H9 (cell line): ENCODE data around the gene PTPN3. TPM values are rescaled to one million over a fixed set of nuclear protein-coding genes. Genes with fewer than 3 reads are reported as not detected.

Experiments used
- DNase-seq: peaks from one replicate; pipeline ENCODE4 v3.0.0-alpha.2; 2017
- H2AFZ ChIP-seq: one replicate; pipeline ENCODE4 v1.6.1; 2013; ENCODE audit warnings: mild to moderate bottlenecking, low read length, control low read depth, moderate library complexity
- H2AK5ac ChIP-seq: 2 replicates; pipeline ENCODE4 v1.6.1; 2013; ENCODE audit warnings: low read length, control low read depth, mixed read lengths; ENCODE audit not compliant: insufficient read length
- H2BK120ac ChIP-seq: one replicate; pipeline ENCODE4 v1.6.1; 2013; ENCODE audit warnings: low read depth, mild to moderate bottlenecking, low read length, control low read depth, inconsistent platforms; ENCODE audit not compliant: poor library complexity, severe bottlenecking
- H2BK12ac ChIP-seq: 2 replicates; pipeline ENCODE4 v1.6.1; 2013; ENCODE audit warnings: low read length, control low read depth, mixed read lengths, low read depth; ENCODE audit not compliant: insufficient read length
- H2BK15ac ChIP-seq: 2 replicates; pipeline ENCODE4 v1.6.1; 2013; ENCODE audit warnings: low read depth, low read length, control low read depth
- H2BK20ac ChIP-seq: one replicate; pipeline ENCODE4 v1.6.1; 2013; ENCODE audit warnings: low read depth, mild to moderate bottlenecking, low read length, control low read depth, inconsistent platforms; ENCODE audit not compliant: poor library complexity, severe bottlenecking
- H2BK5ac ChIP-seq: 2 replicates; pipeline ENCODE4 v1.6.1; 2013; ENCODE audit warnings: low read length, control low read depth, mixed read lengths; ENCODE audit not compliant: insufficient read length
- H3K14ac ChIP-seq: 2 replicates; pipeline ENCODE4 v1.6.1; 2013; ENCODE audit warnings: low read length, control low read depth; ENCODE audit not compliant: insufficient read depth
- H3K18ac ChIP-seq: 2 replicates; pipeline ENCODE4 v1.6.1; 2013; ENCODE audit warnings: low read depth, mild to moderate bottlenecking, mixed read lengths, low read length, control low read depth; ENCODE audit not compliant: insufficient read length
- H3K23ac ChIP-seq: 2 replicates; pipeline ENCODE4 v1.6.1; 2013; ENCODE audit warnings: low read length, control low read depth, mixed read lengths, low read depth; ENCODE audit not compliant: insufficient read length
- H3K23me2 ChIP-seq: 2 replicates; pipeline ENCODE4 v1.6.1; 2013; ENCODE audit warnings: low read depth, mild to moderate bottlenecking, mixed read lengths, low read length, control low read depth; ENCODE audit not compliant: insufficient read length, poor library complexity, severe bottlenecking
- H3K27ac ChIP-seq: 2 replicates; pipeline ENCODE4 v1.5.1; 2013; ENCODE audit warnings: low read length, control low read depth, mixed read lengths, low read depth; ENCODE audit not compliant: insufficient read length
- H3K27me3 ChIP-seq: 2 replicates; pipeline ENCODE4 v1.6.1; 2013; ENCODE audit warnings: low read length, control low read depth, inconsistent platforms; ENCODE audit not compliant: insufficient read depth
- H3K4ac ChIP-seq: 2 replicates; pipeline ENCODE4 v1.6.1; 2013; ENCODE audit warnings: low read depth, mild to moderate bottlenecking, control low read depth, inconsistent platforms, low read length, moderate library complexity
- H3K4me1 ChIP-seq: 2 replicates; pipeline ENCODE4 v1.6.1; 2013; ENCODE audit warnings: low read length, control low read depth, inconsistent platforms; ENCODE audit not compliant: insufficient read depth
- H3K4me2 ChIP-seq: 2 replicates; pipeline ENCODE4 v1.6.1; 2013; ENCODE audit warnings: low read length, control low read depth, mixed read lengths; ENCODE audit not compliant: insufficient read length, insufficient read depth
- H3K56ac ChIP-seq: 2 replicates; pipeline ENCODE4 v1.6.1; 2013; ENCODE audit warnings: low read depth, mild to moderate bottlenecking, mixed read lengths, low read length, control low read depth; ENCODE audit not compliant: insufficient read length
- H3K79me1 ChIP-seq: 2 replicates; pipeline ENCODE4 v1.6.1; 2013; ENCODE audit warnings: low read depth, mild to moderate bottlenecking, moderate library complexity, low read length, control low read depth, inconsistent platforms; ENCODE audit not compliant: insufficient read depth, poor library complexity, severe bottlenecking
- H3K79me2 ChIP-seq: 2 replicates; pipeline ENCODE4 v1.6.1; 2013; ENCODE audit warnings: low read length, control low read depth, inconsistent platforms; ENCODE audit not compliant: insufficient read depth
- H3K9ac ChIP-seq: 2 replicates; pipeline ENCODE4 v1.6.1; 2013; ENCODE audit warnings: low read length, control low read depth, mixed read lengths; ENCODE audit not compliant: insufficient read length; ENCODE audit errors: extremely low read depth
- H3K9me3 ChIP-seq: one replicate; pipeline ENCODE4 v1.6.1; 2013; ENCODE audit warnings: low read depth, low read length, inconsistent platforms; ENCODE audit not compliant: control insufficient read depth
- H3T11ph ChIP-seq: one replicate; pipeline ENCODE4 v1.6.1; 2013; ENCODE audit warnings: mild to moderate bottlenecking, low read length, control low read depth, inconsistent platforms
- H4K20me1 ChIP-seq: one replicate; pipeline ENCODE4 v1.6.1; 2013; ENCODE audit not compliant: control insufficient read depth, insufficient read length, insufficient read depth
- H4K5ac ChIP-seq: 2 replicates; pipeline ENCODE4 v1.6.1; 2013; ENCODE audit warnings: low read depth, mild to moderate bottlenecking, mixed read lengths, low read length, control low read depth; ENCODE audit not compliant: insufficient read length
- H4K8ac ChIP-seq: replicated peaks from 2 replicates; pipeline ENCODE4 v1.6.1; 2013; ENCODE audit warnings: low read length, control low read depth, mixed read lengths, low read depth; ENCODE audit not compliant: insufficient read length
- H4K91ac ChIP-seq: 2 replicates; pipeline ENCODE4 v1.6.1; 2013; ENCODE audit warnings: low read depth, mild to moderate bottlenecking, moderate library complexity, mixed read lengths, low read length, control low read depth; ENCODE audit not compliant: insufficient read length
- H3K27ac Mint-ChIP-seq, 3 experiments: 2 replicates in 2 of 3; 3 replicates in 1 of 3; pipeline ENCODE4 v1.8.0; 2020 to 2021; ENCODE audit warnings: mixed read lengths in 3 of 3, mild to moderate bottlenecking in 1 of 3, moderate library complexity in 1 of 3
- H3K27me3 Mint-ChIP-seq: 2 replicates; pipeline ENCODE4 v1.8.0; 2021; ENCODE audit warnings: low read depth, mild to moderate bottlenecking, moderate library complexity, mixed read lengths
- H3K36me3 Mint-ChIP-seq, 3 experiments: 2 replicates in 2 of 3; 3 replicates in 1 of 3; pipeline ENCODE4 v1.8.0; 2020 to 2021; ENCODE audit warnings: low read depth in 3 of 3, mixed read lengths in 3 of 3; ENCODE audit not compliant: insufficient read depth in 1 of 3
- H3K4me1 Mint-ChIP-seq, 2 experiments: 2 replicates each; pipeline ENCODE4 v1.8.0; 2020; ENCODE audit warnings: mixed read lengths in 2 of 2
- H3K4me3 Mint-ChIP-seq, 2 experiments: 2 replicates in 1 of 2; 3 replicates in 1 of 2; pipeline ENCODE4 v1.8.0; 2020 to 2021; ENCODE audit warnings: mild to moderate bottlenecking in 2 of 2, mixed read lengths in 2 of 2, moderate library complexity in 1 of 2
- H3K9me3 Mint-ChIP-seq, 2 experiments: 2 replicates in 1 of 2; 3 replicates in 1 of 2; pipeline ENCODE4 v1.8.0; 2020; ENCODE audit warnings: mild to moderate bottlenecking in 2 of 2, mixed read lengths in 2 of 2, moderate library complexity in 1 of 2
- CTCF ChIP-seq: fragments of 200-600 bp; sonication (generic); conservative IDR thresholded peaks from 3 replicates; pipeline ENCODE4 v1.8.0; 2021; ENCODE audit warnings: antibody characterized with exemption, mild to moderate bottlenecking
- WGBS: extraction: QIAGEN DNeasy Blood & Tissue Kit; methylation state at CpG from one replicate; pipeline ENCODE4 v1.1.7; 2013; ENCODE audit warnings: missing lambda C conversion rate, low lambda C conversion rate, mixed read lengths; ENCODE audit not compliant: insufficient read length; ENCODE audit errors: extremely low coverage; 5-methylcytosine and 5-hydroxymethylcytosine counted together
- total RNA-seq: library from RNA; stranded (reverse); gene quantifications from 2 replicates; pipeline ENCODE4 v1.2.1, GENCODE V29; 2021

PTPN3 gene
- total RNA-seq, 1 experiment from 2014 or later: 2.6 TPM

GRCh38 chr9:109399258-109399767 lies 98.8 kb downstream of the PTPN3 start:
- Histone ChIP-seq H2AK5ac (no peak overlapping the region), H2BK15ac (no peak overlapping the region), H4K20me1 (no peaks in the 10 kb centered on the region), H4K91ac (no peak overlapping the region), H3K27ac (no peak overlapping the region), H3K23me2 (no peaks in the 10 kb centered on the region), H3K79me1 (no peaks in the 10 kb centered on the region), H3K18ac (no peak overlapping the region), H2BK5ac (no peak overlapping the region), H3K27me3 (no peaks in the 10 kb centered on the region), H3K56ac (no peak overlapping the region), H3K4me2 (no peak overlapping the region), H2AFZ (no peak overlapping the region), H3K14ac (no peak overlapping the region), H3K23ac (no peak overlapping the region), H2BK120ac (no peak overlapping the region), H3K9ac (no peak overlapping the region), H3K9me3 (no peaks in the 10 kb centered on the region), H3T11ph (no peak overlapping the region), H2BK20ac (no peak overlapping the region), H4K8ac (no peak overlapping the region), H2BK12ac (no peak overlapping the region), H3K4me1 (no peaks in the 10 kb centered on the region), H4K5ac (no peak overlapping the region), H3K4ac (no peak overlapping the region), H3K79me2 (no peaks in the 10 kb centered on the region)
- H3K4me1 Mint-ChIP-seq: peaks cover 0 to 3% of the 10 kb centered on the region in 2 experiments; a peak in 1 of 4 replicates
- H3K9me3 Mint-ChIP-seq: no peaks in the 10 kb centered on the region
- TF ChIP-seq CTCF: no peak
- no peak for DNase-seq
- H3K36me3 Mint-ChIP-seq: no peaks in the 10 kb centered on the region
- H3K27me3 Mint-ChIP-seq: no peaks in the 10 kb centered on the region
- H3K4me3 Mint-ChIP-seq: no peak overlapping the region
- no peak overlapping the region for H3K27ac Mint-ChIP-seq
- WGBS: no CpG with 5 or more reads among the region's 6 CpGs
